Cardiac septum (tissue), 1 donor: ENCODE results near the gene ACTR2. TPM values are rescaled to one million over a fixed set of nuclear protein-coding genes. Genes with fewer than 3 reads are reported as not detected.
"Not testable (repeated sequence)": the region's sequence is repeated elsewhere in the genome, so short reads cannot be mapped to it uniquely, and the experiment has no call there.

Experiments used
- DNase-seq: peaks from one replicate; pipeline ENCODE4 v3.0.0-alpha.2; 2020; ENCODE audit warnings: low spot score
- intact Hi-C: fragments of 100-400 bp; cut with DNase I; formaldehyde crosslinking; loops from one replicate; pipeline ENCODE4 v1.14.0; 2022
- total RNA-seq: library from RNA; stranded (reverse); fragmentation: NEBNext Ultra II Directional; extraction: Animal tissue kit (Norgen Biotek cat#: 25700); gene quantifications from one replicate; pipeline ENCODE4 v1.2.1, GENCODE V29; 2021
- donor health status: DM: no; HTN: no; CAD: no.

The ACTR2 gene
- total RNA-seq, 1 donor from 2014 or later: 110 TPM

DNA sequence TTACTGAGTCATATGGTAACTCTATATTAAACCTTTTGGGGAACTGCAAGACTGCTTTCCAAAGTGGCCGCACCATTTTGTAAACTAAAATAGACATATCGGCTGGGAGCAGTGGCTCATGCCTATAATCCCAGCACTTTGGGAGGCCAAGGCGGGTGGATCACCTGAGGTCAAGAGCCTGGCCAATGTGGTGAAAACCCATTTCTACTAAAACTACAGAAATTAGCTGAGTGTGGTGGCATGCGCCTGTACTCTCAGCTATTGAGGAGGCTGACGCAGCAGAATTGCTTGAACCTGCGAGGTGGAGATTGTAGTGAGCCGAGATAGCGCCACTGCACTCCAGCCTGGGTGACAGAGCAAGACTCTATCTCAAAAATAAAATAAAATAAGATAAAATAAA, 6.4 kb upstream of the ACTR2 start:
- intact Hi-C loops, DNase-seq: not testable (repeated sequence)

DNA sequence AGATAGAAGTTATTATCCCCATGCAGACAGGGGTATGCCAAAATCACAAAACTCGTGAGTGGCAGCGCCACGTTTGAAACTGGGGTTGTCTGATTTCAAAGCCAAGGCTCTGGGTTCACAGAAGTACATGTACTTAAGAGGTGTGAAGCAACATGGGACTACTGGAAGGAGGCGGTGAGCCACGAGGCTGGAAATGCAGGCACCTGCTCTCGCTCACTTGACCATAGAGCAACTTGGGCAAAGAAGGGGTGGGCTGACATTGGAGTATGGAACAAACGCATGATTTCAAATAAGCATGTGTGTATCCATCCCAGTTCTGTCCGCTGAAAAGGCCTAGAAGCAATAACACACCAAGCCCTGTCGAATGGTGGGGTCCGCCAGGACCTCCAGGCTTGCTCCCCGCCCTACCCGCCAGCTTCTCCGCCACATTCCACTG, 593 bp upstream of the ACTR2 start:
- peak; percentile 74 for DNase-seq
- intact Hi-C loops: loop anchor here (5.0 kb wide), 1 partner anchor 210 kb away; no protein-coding TSS in a partner anchor

DNA sequence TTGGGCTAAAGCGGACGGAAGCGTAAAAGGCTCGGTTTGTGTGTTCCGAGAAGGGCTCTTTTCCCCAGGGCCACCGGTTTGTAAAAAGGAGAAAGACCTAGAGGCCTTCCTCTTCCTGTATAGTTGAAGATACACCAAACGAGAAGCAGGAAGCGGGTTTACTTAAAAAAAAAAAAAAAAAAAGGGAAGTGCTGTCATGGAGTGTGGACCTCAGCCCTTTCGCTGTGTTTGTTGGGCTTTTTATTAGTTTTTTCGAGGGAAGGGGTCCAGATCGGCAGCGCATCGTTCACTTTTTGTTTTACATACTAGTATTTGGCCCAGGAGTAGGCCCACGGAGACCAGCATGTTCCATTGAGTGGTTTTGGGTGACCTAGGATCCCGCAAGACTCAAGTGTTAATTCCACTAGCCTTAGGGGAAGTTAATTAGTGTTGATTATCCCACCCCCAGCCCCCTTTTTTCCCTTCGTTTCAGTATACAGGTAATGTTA, 676 bp downstream of the ACTR2 start:
- no peak for DNase-seq
- intact Hi-C loops: loop anchor here (5.0 kb wide), 1 partner anchor 209 kb away; no protein-coding TSS in a partner anchor

DNA sequence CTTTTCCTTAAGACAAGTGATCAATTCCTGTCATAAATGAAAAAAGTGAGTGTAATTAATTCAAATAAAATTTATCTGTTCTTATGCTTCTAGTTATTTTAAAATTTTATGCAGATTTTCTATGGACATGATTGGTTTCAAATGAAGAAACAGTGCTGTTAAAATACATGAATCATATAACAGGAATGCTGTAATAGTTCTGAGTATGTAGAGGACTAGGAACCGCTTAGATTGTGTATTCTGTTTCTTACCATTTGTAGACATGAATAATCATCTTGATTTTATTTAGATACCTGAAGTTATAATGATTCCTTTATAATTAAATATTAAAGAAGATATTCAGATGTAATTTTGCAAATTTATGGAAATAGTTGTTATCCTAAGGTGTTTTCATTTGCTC, 3.5 kb downstream of the ACTR2 start:
- intact Hi-C loops: no loop called here

DNA sequence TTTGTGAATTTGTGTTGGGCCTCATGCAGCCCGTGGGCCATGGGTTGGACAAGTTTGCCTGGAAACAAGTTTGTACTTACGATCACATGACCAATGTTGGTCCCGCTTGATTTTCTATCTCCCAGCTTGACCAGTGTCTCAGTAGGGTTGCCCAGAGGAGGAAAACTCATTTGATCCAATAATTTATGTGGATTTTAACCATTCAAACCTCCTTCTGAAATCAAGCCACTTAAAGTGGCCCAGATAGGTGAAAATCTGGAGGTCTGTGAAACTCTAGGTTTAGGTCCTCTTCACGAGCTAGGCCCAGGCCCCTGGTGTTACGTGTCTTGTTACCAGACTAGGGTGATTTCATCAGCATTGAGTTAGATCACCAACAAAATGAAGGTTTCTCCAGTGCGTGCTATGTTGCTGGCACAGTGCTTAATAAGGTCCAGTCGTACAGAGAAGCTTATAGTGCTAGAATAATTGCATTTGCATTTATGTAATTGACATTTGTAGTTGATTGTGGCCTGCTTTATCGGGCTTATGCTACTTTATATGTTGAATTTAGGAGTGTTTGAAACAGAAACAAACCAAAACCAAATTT, 4.4 kb downstream of the ACTR2 start:
- no peak for DNase-seq
- intact Hi-C loops: no loop called here

More for the DNA sequence above, 3.5 kb downstream of the ACTR2 start:
- no peak for DNase-seq

DNA sequence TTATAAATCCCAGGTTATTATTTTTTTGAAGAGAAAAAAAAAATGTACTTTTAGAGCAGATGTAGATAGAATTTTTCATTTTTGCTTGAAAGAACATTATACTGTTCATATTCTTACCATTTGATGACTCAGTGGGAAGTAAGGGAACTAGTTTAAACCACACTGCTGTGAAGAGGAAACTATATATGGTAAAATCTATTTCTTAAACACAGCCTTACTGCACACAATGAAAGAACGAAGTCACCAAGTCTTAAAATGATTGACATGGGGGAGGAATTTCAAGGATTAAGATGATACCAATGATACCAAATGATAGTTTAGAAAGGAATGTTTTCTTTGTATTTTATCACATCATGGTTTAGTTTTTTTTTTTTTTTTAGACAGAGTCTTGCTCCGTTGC, 5.0 kb downstream of the ACTR2 start:
- no peak for DNase-seq
- intact Hi-C loops: no loop called here

DNA sequence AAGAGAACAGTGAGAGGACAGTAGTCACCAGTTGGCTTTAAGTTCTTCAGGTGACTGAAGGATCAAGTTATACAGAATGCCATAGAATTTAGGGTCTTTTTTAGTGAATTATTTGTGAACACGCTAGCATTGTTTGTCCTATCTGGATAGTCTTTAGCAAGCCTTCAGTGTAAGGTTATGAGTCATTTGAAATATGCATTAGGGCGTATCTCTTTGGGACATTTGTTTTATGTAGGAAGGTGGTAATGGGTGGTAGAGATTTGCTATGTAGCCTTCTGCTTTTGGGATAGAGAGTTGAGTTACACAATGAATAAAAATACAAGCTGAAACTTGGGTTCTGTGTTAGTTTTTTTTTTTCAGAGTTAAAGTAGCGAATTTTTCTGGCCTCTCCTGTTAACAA, 13.0 kb downstream of the ACTR2 start:
- intact Hi-C loops: no loop called here
- DNase-seq: no peak

DNA sequence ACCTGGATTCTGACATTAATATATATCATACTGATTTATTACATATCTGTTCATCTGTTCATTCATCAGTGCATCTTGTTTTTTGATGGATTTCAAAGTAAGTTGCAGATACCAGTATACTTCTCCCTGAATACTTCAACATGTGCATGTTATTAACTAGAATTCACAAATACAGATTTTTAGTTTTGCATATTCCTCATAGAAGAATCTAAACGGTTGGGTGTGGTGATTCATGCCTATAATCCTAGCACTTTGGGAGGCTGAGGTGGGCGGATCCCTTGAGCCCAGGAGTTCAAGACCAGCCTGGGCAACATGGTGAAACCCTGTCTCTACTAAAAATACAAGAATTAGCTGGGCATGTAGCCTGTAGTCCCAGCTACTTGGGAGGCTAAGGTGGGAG, 16.8 kb downstream of the ACTR2 start:
- DNase-seq, intact Hi-C loops: not testable (repeated sequence)

DNA sequence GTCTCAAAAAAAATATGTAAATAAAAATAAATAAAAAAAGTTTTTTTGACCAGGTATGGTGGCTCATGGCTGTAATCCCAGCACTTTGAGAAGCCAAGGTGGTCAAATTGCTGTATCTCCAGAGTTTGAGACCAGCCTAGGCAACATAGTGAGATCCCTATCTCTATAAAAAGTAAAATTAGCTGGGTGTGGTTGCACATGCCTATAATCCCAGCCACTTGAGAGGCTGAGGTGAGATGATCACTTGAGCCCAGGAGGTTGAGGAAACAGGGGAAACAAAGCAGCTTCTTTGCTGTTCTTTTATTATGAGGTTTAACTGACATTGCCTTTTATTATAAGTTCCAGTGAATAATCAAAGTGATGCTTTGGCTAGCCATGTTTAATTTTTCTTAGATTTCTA, 25.0 kb downstream of the ACTR2 start:
- intact Hi-C loops: no loop called here
- DNase-seq: no peak

DNA sequence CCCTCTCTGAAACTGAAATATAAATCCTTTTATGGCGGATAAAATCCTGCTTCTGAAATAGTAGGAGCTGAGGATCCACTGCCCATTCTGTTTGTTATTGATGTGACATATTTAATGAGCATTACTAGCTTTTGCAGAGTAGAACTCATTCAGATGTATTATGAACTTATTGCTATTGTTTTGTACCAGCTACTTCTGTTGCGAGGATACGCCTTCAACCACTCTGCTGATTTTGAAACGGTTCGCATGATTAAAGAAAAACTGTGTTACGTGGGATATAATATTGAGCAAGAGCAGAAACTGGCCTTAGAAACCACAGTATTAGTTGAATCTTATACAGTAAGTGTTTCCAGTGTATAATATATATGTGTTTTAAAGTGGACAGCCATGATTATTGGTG, 27.7 kb downstream of the ACTR2 start:
- intact Hi-C loops: no loop called here
- DNase-seq: no peak

DNA sequence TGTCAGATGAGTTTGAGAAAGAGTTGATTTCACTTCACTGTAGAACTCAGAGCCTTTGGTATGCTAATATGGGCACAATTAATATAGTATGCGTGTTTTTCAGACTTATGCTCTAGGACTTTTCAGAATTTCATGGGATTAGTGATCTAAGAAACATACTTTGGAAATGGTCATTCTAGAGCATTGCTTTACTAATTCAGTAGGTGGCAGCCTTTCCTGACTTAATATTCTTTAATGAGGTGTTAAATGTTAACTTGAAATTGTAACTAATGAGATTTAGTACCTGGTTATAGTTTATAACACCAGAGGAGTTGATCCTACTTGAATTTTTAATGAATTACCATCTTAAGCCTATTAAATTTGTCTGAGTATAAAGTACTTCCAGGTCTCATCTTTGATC, 28.4 kb downstream of the ACTR2 start:
- DNase-seq: no peak
- intact Hi-C loops: no loop called here

DNA sequence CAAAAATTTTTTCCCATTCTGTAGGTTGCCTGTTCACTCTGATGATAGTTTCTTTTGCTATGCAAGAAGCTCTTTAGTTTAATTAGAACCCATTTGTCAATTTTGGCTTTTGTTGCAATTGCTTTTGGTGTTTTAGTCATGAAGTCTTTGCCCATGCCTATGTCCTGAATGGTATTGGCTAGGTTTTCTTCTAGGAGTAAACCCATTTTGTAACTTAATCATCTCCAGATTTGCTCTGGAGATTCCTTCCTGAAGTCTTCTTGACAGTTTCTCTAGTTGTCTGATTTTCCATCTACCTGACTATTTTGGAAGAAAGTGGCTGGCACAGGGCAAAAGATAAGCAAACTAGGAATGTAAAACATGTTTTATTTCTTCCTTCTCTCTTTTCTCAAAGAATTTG, 30.2 kb downstream of the ACTR2 start:
- DNase-seq, intact Hi-C loops: not testable (repeated sequence)

DNA sequence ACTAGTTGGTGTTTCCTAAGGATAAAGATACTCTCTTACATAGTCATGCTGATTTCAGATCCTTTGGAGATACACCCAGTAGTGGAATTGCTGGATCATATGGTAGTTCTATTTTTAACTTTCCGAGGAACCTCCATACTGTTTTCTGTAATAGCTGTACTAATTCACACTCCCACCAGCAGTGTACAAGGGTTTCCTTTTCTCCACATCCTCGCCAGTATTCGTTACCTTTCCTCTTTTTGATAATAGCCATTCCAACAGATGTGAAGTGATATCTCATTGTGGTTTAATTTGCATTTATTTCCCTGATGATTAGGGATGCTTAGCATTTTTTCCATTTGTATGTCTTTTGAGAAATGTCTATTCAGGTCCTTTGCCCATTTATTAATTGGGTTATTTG, 34.0 kb downstream of the ACTR2 start:
- no peak for DNase-seq
- intact Hi-C loops: no loop called here

DNA sequence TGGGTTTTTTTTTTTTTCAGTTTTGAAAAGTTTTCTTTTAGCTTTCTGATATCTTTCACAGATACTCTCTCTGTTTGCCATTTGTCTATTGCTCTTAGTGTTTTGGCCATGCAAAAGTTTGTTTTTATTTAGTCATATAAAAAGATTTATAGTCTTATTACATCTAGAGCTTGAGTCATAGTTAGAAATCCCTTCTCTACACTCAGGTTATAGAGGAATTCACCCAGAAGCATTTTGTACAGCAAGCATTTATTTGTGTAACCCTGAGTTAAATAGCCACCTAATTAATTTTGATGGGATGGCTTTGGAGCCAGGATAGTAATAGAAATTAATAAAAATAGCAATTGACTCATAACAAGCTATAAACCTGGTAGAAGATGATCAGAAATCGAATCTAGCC, 35.6 kb downstream of the ACTR2 start:
- DNase-seq: no peak
- intact Hi-C loops: no loop called here

DNA sequence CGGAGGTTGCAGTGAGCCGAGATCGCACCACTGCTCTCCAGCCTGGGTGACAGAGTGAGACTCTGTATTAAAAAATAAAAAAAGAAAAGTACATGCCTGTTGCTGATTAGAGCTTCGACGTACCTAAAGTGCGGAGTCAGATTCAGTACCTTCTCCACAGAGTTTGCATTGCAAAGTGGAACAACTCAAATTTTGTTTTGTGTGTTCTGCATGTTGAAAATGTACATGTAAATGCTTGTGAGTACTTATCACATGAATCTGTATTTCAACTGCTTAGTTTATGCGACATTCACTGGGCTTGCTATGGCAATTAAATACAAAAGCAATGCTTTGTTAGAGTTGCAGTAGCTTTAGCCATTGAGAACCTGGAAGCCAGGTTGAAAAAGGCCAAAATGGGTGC, 36.4 kb downstream of the ACTR2 start:
- intact Hi-C loops: no loop called here
- DNase-seq: no peak

DNA sequence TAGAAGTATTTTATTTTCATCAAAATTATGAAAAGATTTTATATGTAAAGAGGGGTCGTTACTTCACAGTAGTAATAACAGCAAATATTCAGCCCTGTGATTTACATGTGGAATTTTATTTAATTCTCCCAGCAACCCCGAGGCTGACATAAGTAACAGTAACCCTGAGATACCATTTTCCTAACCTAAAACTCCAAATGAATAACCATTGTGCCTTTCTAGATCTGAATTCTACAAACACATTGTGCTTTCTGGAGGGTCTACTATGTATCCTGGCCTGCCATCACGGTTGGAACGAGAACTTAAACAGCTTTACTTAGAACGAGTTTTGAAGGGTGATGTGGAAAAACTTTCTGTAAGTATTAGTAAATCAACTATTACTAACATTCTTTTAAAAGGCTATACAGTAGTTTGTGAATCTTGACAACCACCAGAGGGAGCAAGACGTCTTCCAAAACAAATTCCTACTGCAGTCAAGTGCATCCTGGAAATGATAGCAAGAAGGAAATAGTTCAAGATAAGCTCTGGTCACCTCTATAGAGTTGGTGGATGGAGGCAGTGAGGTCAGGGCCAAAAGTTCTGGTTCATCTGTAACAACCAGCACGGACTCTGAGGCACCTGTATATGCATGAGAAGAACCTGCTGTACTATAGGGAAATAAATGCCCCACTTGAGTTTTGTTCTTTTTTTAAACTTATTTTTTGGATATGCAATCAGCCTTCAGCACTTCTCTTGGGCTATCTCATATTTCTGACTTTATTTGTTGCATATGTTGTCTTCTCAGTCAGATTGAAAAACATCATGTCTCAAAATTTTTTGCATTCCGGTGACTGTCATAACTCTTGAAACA, 37.4 kb downstream of the ACTR2 start:
- intact Hi-C loops: no loop called here
- DNase-seq: no peak

DNA sequence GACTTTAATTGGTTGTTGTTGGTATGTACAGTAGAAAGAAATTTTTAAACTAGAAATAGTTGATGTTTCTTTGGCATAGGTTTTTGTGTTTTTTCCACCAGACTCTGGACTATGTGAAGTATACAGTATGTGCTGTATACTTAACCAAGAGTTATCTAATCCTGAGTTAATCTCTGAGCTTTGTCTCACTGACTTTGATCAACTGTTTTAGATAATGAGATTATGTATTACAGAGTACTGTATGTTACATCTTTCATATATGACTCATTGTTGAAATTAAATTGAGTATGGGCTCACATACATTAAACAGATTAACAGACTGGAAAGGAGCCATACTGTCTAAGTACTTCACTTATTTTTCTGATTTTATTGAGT, 38.0 kb downstream of the ACTR2 start:
- no peak for DNase-seq
- intact Hi-C loops: loop anchor here (2.0 kb wide), 2 partner anchors 169 to 287 kb away; no protein-coding TSS in a partner anchor

DNA sequence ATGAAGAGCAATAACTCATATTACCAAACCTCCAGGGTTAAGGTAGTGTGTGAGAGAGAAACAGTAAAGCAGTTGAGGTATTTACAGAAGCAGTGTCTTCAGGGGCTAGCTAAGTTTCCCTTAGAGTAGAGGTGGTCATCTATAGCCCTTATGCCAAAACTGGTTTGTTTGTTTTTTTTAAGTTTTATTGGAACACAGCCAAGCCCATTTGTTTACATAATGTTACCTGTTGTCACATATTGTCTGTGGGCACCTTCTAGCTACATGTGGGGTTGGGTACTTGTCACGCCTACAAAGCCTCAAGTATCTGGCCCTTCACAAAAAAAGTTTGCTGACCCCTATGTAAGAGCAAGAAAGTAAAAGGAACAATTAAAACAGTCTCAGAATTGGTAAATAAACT, 39.4 kb downstream of the ACTR2 start:
- DNase-seq: no peak
- intact Hi-C loops: loop anchor here (2.0 kb wide), 2 partner anchors 168 to 286 kb away; no protein-coding TSS in a partner anchor

DNA sequence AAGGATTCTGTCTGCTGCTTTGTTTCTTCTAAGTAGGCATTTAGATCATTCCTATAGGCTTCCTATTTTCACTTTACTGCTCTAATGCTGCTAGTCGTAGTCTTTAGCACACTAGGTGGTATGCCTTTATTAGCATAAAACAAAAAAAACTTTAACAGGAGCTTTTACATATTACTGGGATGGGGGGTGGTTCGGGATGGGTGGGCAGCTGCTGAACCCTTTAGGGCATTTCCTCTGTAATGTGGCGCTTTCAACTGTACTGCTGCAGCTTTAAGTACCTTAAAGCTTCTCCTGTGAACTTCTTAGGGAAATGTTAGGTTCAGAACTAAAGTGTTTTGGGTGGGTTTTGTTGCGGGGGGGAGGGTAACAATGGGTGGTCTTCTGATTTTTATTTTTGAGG, 41.3 kb downstream of the ACTR2 start:
- DNase-seq: no peak
- intact Hi-C loops: no loop called here

DNA sequence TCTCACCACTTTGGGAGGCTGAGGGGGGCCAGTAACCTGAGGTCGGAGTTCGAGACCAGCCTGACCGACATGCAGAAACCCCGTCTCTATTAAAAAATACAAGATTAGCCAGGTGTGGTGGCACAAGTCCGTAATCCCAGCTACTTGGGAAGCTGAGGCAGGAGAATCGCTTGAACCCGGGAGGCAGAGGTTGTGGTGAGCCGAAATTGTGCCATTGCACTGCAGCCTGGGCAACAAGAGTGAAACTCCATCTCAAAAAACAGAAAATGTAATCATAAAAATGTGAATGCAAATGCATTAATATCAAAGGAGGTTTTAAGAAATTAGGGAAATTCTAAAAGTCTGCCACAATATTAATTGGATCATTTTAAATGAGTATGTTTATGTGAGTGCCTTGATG, 45.7 kb downstream of the ACTR2 start:
- DNase-seq: no peak
- intact Hi-C loops: no loop called here
